Measurements from ENCODE around the gene RPUSD1.

DNA sequence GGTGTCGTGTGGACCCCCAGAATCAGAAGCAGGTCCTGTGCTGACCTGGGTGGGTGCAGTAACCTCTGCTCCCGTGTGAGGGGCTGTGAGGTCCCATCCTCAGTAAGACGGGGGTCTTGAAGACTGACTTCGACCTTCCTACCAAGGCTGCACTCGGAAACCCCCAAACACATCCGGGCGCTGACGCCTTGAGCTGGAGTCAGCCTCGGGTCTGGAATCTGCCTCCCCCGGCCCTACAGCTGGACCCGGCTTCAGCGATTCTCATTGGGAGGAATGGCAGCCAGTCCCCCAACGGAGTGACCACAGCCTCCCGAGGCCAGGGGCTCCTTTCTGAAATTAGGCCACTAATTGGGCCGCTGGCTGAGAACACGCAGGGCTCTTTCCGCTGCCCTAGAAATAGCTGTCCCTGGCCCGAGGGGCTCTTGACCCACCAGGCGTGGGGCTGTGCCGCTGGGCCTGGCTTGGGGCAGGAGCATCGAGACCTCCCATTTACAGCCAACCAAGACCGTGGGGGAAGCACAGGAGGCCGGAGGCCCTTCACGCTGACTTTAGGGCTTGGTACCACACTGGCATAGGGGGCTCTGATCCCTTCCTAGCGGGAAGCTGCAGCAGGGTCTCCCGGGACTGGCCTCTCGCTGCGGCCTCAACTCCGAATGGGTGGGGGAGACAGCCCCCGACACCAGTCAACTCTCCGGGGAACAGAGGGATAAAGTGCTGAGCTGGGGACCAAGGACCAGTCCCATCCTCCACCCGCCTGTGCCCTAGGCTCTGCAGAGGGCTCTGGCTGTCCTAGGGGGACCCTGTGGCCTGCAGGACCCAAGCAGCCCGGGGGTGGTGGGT lies 15.0 kb upstream of the RPUSD1 start:
- TF ChIP-seq, protein P1, sequence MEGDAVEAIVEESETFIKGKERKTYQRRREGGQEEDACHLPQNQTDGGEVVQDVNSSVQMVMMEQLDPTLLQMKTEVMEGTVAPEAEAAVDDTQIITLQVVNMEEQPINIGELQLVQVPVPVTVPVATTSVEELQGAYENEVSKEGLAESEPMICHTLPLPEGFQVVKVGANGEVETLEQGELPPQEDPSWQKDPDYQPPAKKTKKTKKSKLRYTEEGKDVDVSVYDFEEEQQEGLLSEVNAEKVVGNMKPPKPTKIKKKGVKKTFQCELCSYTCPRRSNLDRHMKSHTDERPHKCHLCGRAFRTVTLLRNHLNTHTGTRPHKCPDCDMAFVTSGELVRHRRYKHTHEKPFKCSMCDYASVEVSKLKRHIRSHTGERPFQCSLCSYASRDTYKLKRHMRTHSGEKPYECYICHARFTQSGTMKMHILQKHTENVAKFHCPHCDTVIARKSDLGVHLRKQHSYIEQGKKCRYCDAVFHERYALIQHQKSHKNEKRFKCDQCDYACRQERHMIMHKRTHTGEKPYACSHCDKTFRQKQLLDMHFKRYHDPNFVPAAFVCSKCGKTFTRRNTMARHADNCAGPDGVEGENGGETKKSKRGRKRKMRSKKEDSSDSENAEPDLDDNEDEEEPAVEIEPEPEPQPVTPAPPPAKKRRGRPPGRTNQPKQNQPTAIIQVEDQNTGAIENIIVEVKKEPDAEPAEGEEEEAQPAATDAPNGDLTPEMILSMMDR (IDR thresholded peaks at IDR 0.05) = no peak
- TF ChIP-seq EP300 (IDR thresholded peaks at IDR 0.05; ENCODE audit: low read depth) = no peak

All from transverse colon (tissue), 3 donors.